ENCODE data around the gene TTC27.
"Not testable (repeated sequence)": the region's sequence is repeated elsewhere in the genome, so short reads cannot be mapped to it uniquely, and the experiment has no call there.

The TTC27 gene

DNA sequence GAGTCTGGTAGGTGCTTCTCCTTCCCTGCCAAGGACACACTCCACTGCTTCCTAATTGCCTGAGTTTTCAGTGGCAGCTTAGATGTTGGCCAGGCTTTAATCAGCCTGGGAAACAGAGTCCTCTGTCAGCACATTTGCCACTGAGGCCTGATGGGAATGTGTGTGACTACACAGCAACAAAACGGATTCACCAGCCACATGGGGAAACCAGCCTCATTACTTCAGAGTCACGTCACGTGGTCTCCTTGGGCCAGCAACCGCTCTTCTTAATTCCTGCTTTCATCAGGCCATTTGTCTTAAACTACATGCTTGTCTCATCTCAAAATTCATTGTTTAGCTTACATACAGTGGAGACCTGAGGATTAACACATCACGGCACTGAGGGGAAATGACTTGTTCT lies 225.0 kb downstream of the TTC27 start:
- no peak for DNase-seq (ENCODE audit: low read depth)

DNA sequence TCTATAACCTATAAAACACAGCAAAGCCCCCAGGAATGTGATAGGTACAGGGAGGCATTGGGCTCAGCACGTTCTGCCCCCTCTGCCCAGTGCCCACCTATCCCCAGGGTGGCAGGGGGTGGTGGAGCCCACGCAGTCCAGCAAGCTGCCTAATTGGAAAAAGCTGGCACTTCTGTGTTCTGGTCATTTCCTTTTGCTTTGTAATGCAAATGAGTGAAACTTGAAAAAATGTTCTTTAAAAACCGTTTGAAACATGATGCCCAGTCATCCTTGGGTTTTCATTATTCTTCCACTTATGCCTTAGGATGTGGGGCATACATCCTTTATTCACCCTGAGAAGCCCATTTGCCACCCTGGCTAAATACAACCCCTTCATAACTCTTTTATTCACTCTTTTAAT lies 229.0 kb downstream of the TTC27 start:
- no peak for DNase-seq (ENCODE audit: low read depth)

DNA sequence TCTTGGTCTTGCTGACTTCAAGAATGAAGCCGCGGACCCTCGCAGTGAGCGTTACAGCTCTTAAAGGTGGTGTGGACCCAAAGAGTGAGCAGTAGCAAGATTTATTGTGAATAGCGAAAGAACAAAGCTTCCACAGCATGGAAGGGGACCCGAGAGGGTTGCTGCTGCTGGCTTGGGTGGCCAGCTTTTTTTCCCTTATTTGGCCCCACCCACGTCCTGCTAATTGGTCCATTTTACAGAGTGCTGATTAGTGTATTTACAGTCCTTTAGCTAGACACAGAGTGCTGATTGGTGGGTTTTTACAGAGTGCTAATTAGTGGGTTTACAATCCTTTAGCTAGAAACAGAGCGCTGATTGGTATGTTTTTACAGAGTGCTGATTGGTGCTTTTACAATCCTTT lies 230.9 kb downstream of the TTC27 start:
- DNase-seq (ENCODE audit: low read depth): no peak

DNA sequence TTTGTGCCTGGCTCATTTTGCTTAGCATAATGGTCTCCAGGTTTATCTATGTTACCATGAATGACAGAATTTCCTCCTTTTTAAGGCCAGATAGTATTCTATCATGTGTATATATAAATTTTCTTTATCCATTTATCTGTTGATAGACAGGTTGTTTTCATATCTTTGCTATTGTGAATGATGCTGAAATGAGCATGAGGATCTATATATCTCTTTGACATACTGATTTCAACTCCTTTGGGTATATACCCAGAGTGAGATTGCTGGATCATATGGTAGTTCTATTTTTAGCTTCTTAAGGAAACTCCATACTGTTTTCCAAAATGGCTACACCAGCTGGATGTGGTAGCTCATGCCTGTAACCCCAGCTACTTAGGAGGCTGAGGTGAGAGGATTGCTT lies 232.5 kb downstream of the TTC27 start:
- DNase-seq (ENCODE audit: low read depth): no peak

DNA sequence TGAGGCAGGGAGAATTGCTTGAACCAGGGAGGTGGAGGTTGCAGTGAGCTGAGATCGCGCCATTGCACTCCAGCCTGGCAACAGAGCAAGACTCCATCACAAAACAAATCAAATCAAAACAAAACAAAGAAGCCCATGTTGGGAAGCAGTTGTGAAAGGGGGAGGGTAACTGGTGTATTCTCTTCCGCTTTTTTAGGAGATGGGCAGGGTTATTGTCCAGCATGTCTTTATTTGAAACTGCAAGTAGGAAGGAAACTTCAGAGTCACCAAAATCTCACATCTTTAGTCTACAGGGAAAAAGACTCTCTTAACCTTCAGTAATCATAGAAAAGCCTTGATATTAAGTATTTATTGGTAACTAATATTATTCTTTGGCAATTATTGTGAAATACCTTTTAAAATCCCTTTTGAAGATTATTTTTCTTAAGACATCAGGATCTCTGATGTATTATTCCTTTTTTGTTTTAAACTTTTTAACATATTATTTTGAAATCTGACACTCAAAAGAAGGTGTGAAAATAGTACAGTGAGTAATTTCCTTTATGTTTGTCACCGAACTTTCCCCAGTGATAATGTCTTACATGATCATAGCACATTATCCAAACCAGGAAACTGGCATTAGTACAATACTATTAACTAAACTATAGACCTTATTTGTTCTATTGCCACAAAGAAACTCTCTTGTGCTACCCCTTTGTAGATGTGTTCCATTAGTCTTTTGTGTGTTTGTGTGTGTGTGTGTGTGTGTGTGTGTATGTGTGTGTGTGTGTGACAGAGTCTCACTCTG lies 234.6 kb downstream of the TTC27 start:
- DNase-seq (ENCODE audit: low read depth): no peak

DNA sequence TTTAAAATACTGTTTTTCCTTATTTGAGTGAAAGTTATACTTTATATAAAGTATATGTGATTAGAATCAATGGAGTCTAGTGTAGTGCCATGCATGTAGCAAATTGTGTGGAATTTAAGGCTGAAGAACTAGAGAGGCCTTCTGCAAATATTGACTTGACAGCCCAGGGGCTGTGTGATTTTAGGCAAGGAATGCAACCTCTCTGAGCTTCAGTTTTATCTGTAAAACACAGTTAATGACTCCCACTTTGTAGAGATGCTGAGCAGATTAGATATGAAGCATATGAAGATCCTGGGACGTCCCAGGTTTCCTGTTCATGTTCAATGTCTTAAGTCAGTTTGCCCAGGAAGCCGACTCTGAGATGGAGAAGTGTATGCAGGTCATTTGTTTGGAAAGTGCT lies 235.5 kb downstream of the TTC27 start:
- no peak for DNase-seq (ENCODE audit: low read depth)

DNA sequence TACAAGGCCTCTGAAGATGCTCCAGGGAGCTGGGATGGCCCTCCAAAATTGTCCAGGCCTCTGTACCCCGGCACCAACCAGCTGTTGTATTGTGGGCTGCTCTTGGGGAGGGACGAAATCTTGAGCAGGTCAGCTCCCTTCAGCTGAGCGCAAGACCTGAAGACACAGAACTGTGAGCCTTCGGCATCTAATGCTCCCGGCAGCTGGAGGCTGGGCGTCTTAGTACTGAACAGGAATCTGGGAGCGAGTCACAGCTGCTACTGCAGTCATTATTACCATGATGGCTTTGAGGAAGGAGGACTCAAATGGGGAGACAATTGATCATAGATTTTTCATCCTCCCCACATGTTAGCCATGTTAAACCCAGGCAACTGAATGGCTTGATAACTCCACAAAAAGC lies 236.0 kb downstream of the TTC27 start:
- peak; percentile 3 for DNase-seq (ENCODE audit: low read depth)

DNA sequence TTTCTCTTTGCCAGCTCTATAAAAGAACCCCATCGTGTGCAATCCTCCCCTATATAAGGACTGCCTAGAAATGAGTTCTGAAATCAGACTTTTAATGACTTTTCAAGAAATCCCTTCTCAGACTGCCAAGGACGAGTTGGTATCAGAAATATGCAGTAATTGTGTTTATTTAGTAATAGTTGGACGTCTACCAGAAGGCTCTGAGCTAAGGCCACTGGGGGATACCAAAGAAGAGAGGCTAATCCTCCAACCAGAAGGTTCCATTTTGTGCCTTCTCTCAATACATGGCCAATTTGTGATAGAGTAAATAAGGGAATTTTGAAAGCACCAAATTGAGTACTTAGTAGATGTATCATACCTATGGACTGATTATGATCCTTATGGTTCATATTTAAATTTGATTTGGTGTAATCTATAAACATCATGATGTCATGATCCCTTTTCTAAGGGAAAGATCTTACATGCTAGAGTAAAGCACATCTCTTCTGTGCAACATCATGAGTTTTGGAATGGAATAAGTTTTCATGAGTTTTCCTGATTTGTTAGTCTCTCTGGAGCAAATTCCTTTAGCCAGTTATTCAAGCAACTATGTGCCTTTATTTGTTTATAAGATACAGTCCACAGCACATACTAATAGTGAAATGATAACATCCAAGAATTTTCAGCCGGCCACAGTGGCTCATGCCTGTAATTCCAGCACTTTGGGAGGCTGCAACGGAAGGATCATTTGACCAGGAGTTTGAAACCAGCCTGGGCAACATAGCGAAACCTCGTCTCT lies 236.7 kb downstream of the TTC27 start:
- DNase-seq (ENCODE audit: low read depth): peak; percentile 36

DNA sequence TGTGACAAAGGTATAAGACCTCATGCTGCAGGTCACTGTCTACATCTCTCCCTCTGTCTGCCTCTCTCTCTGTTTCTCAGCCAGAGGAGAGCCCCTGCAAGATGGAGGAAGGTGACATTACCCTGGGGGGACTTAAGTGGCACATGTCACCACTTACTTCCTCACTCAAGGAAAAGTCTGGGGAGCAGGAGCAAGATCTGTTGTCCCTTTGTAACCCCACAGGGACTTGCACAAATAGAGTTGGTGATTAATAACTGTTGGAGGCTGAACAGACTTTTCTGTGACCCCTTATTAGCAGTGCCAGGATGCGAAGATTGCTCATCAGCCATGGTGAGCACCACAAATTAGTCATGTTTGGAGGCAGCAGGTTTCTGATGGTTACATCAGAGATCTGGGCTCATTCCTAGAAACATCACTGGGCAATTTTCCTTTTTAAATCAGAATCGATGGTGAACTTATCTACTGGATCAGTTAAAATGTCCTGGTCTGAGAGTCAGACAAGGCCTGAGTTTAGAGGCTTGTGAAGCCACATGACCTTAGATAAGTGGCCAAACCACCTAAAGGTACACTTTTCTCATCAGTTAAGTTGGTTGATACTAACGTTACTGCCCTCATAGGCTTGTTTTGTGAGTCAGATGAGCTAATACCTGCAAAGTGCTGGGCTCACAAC lies 237.7 kb downstream of the TTC27 start:
- peak; percentile 54 for DNase-seq (ENCODE audit: low read depth)

DNA sequence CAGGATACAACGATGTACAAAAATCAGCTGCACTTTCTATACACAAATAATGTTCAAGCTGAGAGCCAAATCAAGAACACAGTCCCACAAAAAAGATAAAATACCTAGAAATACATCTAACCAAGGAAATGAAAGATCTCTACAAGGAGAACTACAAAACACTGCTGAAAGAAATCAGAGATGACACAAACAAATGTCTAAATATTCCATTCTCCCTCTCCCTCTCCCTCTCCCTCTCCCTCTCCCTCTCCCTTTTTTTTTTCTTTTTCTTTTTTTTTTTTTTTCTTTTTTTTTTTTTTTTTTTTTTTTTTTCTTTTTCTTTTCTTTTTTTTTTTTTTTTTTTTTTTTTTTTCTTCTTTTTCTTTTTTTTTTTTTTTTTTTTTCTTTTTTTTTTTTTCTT lies 238.6 kb downstream of the TTC27 start:
- not testable (repeated sequence) for DNase-seq (ENCODE audit: low read depth)
